Mesenchymal stem cell (in vitro differentiated cells and primary cell): ENCODE data around the gene GPA33.

ENCODE experiments used
- DNase-seq: peaks from one replicate; pipeline ENCODE4 v3.0.0-alpha.2; 2013
- H2AFZ ChIP-seq: one replicate; pipeline ENCODE4 v1.6.1; 2013; ENCODE audit warnings: low read depth, mild to moderate bottlenecking, control low read depth, inconsistent platforms, low read length, moderate library complexity
- H2AK5ac ChIP-seq: 2 replicates; pipeline ENCODE4 v1.6.1; 2013; ENCODE audit warnings: low read length, moderate library complexity, mild to moderate bottlenecking, inconsistent platforms; ENCODE audit not compliant: severe bottlenecking
- H2BK120ac ChIP-seq: one replicate; pipeline ENCODE4 v1.6.1; 2013; ENCODE audit warnings: low read depth, mild to moderate bottlenecking, inconsistent platforms, low read length, moderate library complexity
- H2BK12ac ChIP-seq, 2 experiments: one replicate each; pipeline ENCODE4 v1.6.1; 2013; ENCODE audit warnings: inconsistent platforms in 2 of 2, low read length in 2 of 2, mild to moderate bottlenecking in 2 of 2, moderate library complexity in 2 of 2, control low read depth in 1 of 2
- H2BK15ac ChIP-seq: one replicate; pipeline ENCODE4 v1.6.1; 2013; ENCODE audit warnings: mild to moderate bottlenecking, low read depth, inconsistent platforms; ENCODE audit not compliant: poor library complexity, severe bottlenecking
- H2BK5ac ChIP-seq: 2 replicates; pipeline ENCODE4 v1.6.1; 2013; ENCODE audit warnings: low read depth, mild to moderate bottlenecking, low read length, control low read depth, inconsistent platforms; ENCODE audit not compliant: poor library complexity, severe bottlenecking
- H3K14ac ChIP-seq, 2 experiments: one replicate each; pipeline ENCODE4 v1.6.1; 2013; ENCODE audit warnings: inconsistent platforms in 2 of 2, low read length in 2 of 2, control low read depth in 1 of 2, mild to moderate bottlenecking in 1 of 2, moderate library complexity in 1 of 2
- H3K18ac ChIP-seq, 2 experiments: one replicate each; pipeline ENCODE4 v1.6.1; 2013; ENCODE audit warnings: inconsistent platforms in 2 of 2, low read length in 2 of 2, control low read depth in 1 of 2, low read depth in 1 of 2, mild to moderate bottlenecking in 1 of 2
- H3K23ac ChIP-seq, 2 experiments: one replicate each; pipeline ENCODE4 v1.6.1; 2013; ENCODE audit warnings: inconsistent platforms in 2 of 2, low read length in 2 of 2, mild to moderate bottlenecking in 2 of 2, moderate library complexity in 2 of 2, control low read depth in 1 of 2
- H3K27ac ChIP-seq: 2 replicates; pipeline ENCODE4 v1.5.1; 2013; ENCODE audit warnings: mild to moderate bottlenecking, moderate library complexity, low read length, control low read depth, inconsistent platforms; ENCODE audit not compliant: poor library complexity, severe bottlenecking
- H3K27me3 ChIP-seq, 2 experiments: 2 replicates each; pipeline versions ENCODE4 v1.6.1 to v1.7.0; 2013; ENCODE audit warnings: low read length in 2 of 2, mild to moderate bottlenecking in 2 of 2, moderate library complexity in 2 of 2, control low read depth in 1 of 2, inconsistent platforms in 1 of 2; ENCODE audit not compliant: control insufficient read depth in 1 of 2, insufficient read depth in 1 of 2
- H3K36me3 ChIP-seq, 2 experiments: 2 replicates each; pipeline versions ENCODE4 v1.6.1 to v1.7.0; 2013; ENCODE audit warnings: low read length in 2 of 2, control low read depth in 1 of 2, inconsistent platforms in 1 of 2, low read depth in 1 of 2, mild to moderate bottlenecking in 1 of 2; ENCODE audit not compliant: insufficient read depth in 2 of 2, control insufficient read depth in 1 of 2
- H3K4ac ChIP-seq, 2 experiments: one replicate each; pipeline ENCODE4 v1.6.1; 2013; ENCODE audit warnings: inconsistent platforms in 2 of 2, low read length in 2 of 2, mild to moderate bottlenecking in 2 of 2, moderate library complexity in 2 of 2, control low read depth in 1 of 2, low read depth in 1 of 2
- H3K4me1 ChIP-seq: 2 replicates; pipeline ENCODE4 v1.6.1; 2013; ENCODE audit warnings: low read depth, low read length, control low read depth; ENCODE audit not compliant: control insufficient read depth, insufficient read depth
- H3K4me2 ChIP-seq: 2 replicates; pipeline ENCODE4 v1.6.1; 2013; ENCODE audit warnings: low read length, mild to moderate bottlenecking, inconsistent platforms; ENCODE audit not compliant: poor library complexity, severe bottlenecking
- H3K4me3 ChIP-seq, 2 experiments: 2 replicates each; pipeline versions ENCODE4 v1.5.1 to v1.7.0; 2013; ENCODE audit warnings: low read length in 2 of 2, mild to moderate bottlenecking in 2 of 2, control low read depth in 1 of 2, low read depth in 1 of 2; ENCODE audit not compliant: insufficient read depth in 1 of 2
- H3K79me1 ChIP-seq: replicated peaks from 2 replicates; pipeline ENCODE4 v1.6.1; 2013; ENCODE audit warnings: mild to moderate bottlenecking, control low read depth, low read length, inconsistent platforms; ENCODE audit not compliant: poor library complexity, severe bottlenecking
- H3K9ac ChIP-seq: 2 replicates; pipeline ENCODE4 v1.7.0; 2013; ENCODE audit warnings: mild to moderate bottlenecking, low read length, moderate library complexity
- H3K9me3 ChIP-seq: 2 replicates; pipeline ENCODE4 v1.7.0; 2013; ENCODE audit warnings: mild to moderate bottlenecking, low read length; ENCODE audit not compliant: control insufficient read depth
- H4K8ac ChIP-seq: one replicate; pipeline ENCODE4 v1.6.1; 2013; ENCODE audit warnings: inconsistent platforms, mild to moderate bottlenecking, low read length, moderate library complexity
- H4K91ac ChIP-seq: one replicate; pipeline ENCODE4 v1.6.1; 2013; ENCODE audit warnings: mild to moderate bottlenecking, low read length, inconsistent platforms
- WGBS: methylation state at CpG from one replicate; pipeline ENCODE4 v1.1.7; 2013; ENCODE audit warnings: mixed read lengths; 5-methylcytosine and 5-hydroxymethylcytosine counted together

GPA33 gene

GRCh38 chr1:167106119-167106461, 15.9 kb upstream of the GPA33 start:
- H3K4me3 ChIP-seq, result no peak overlapping the region
- H4K91ac ChIP-seq, result no peak overlapping the region
- H3K4me2 ChIP-seq, result no peak overlapping the region
- H3K36me3 ChIP-seq, result no peaks in the 10 kb centered on the region
- no peak overlapping the region for H3K27ac ChIP-seq
- H3K27me3 ChIP-seq, result peaks cover 0 to 36% of the 10 kb centered on the region in 2 experiments
- no peak overlapping the region for H4K8ac ChIP-seq
- H3K9ac ChIP-seq, result no peak overlapping the region
- H2AFZ ChIP-seq, result no peak overlapping the region
- no peak overlapping the region for H3K23ac ChIP-seq
- DNase-seq, result no peak
- H3K4ac ChIP-seq, result no peak overlapping the region
- H3K14ac ChIP-seq, result no peak overlapping the region
- no peaks in the 10 kb centered on the region for H3K9me3 ChIP-seq
- no peak overlapping the region for H3K18ac ChIP-seq
- WGBS, result 80% methylated on average over 3 of the region's 4 CpGs
- H3K79me1 ChIP-seq, result no peaks in the 10 kb centered on the region
- H3K4me1 ChIP-seq, result peaks cover 7% of the 10 kb centered on the region
- H2BK15ac ChIP-seq, result no peak overlapping the region
- H2BK12ac ChIP-seq, result no peak overlapping the region
- H2BK5ac ChIP-seq, result no peak overlapping the region
- no peak overlapping the region for H2BK120ac ChIP-seq
- no peak overlapping the region for H2AK5ac ChIP-seq

GRCh38 chr1:167105271-167106118, 15.3 kb upstream of the GPA33 start:
- WGBS, result 55% methylated on average over 11 of the region's 12 CpGs
- H3K14ac ChIP-seq, result no peak overlapping the region
- peak overlapping the region; percentile 79 for H2AK5ac ChIP-seq
- H3K4me1 ChIP-seq, result peaks cover 7% of the 10 kb centered on the region
- H2BK12ac ChIP-seq, result no peak overlapping the region
- H3K36me3 ChIP-seq, result no peaks in the 10 kb centered on the region
- H3K18ac ChIP-seq, result no peak overlapping the region
- H3K4ac ChIP-seq, result no peak overlapping the region
- H3K4me2 ChIP-seq, result no peak overlapping the region
- no peak overlapping the region for H3K27ac ChIP-seq
- H3K23ac ChIP-seq, result no peak overlapping the region
- H2BK15ac ChIP-seq, result no peak overlapping the region
- DNase-seq, result no peak
- no peak overlapping the region for H4K8ac ChIP-seq
- no peak overlapping the region for H2AFZ ChIP-seq
- no peak overlapping the region for H3K4me3 ChIP-seq
- no peaks in the 10 kb centered on the region for H3K9me3 ChIP-seq
- no peaks in the 10 kb centered on the region for H3K79me1 ChIP-seq
- no peak overlapping the region for H2BK5ac ChIP-seq
- H3K27me3 ChIP-seq, result peaks cover 0 to 36% of the 10 kb centered on the region in 2 experiments
- H2BK120ac ChIP-seq, result no peak overlapping the region
- no peak overlapping the region for H3K9ac ChIP-seq
- no peak overlapping the region for H4K91ac ChIP-seq

- Histone ChIP-seq H3K36me3 (no peaks in the 10 kb centered on the region), H4K8ac (no peak overlapping the region), H2BK120ac (no peak overlapping the region), H2BK5ac (no peak overlapping the region), H2AK5ac (no peak overlapping the region), H2AFZ (no peak overlapping the region), H3K4me3 (no peak overlapping the region), H3K27ac (no peak overlapping the region), H3K9me3 (no peaks in the 10 kb centered on the region), H3K27me3 (peaks cover 0 to 36% of the 10 kb centered on the region in 2 experiments), H3K18ac (no peak overlapping the region), H3K4me1 (peaks cover 7% of the 10 kb centered on the region), H2BK15ac (no peak overlapping the region), H2BK12ac (no peak overlapping the region), H3K9ac (no peak overlapping the region), H3K4me2 (no peak overlapping the region), H3K14ac (no peak overlapping the region), H3K4ac (no peak overlapping the region), H3K79me1 (no peaks in the 10 kb centered on the region), H3K23ac (no peak overlapping the region), H4K91ac (no peak overlapping the region)
- 81% methylated on average over 5 of the region's 6 CpGs for WGBS
- no peak for DNase-seq
These were observed 14.1 kb upstream of the GPA33 start for GRCh38 chr1:167104256-167104633.

- H3K4ac ChIP-seq, result no peak overlapping the region
- no peak overlapping the region for H2AK5ac ChIP-seq
- H3K27ac ChIP-seq, result no peak overlapping the region
- DNase-seq, result no peak
- no peaks in the 10 kb centered on the region for H3K79me1 ChIP-seq
- H3K4me3 ChIP-seq, result no peak overlapping the region
- no peaks in the 10 kb centered on the region for H3K9me3 ChIP-seq
- H3K27me3 ChIP-seq, result peaks cover 0 to 34% of the 10 kb centered on the region in 2 experiments
- H3K23ac ChIP-seq, result no peak overlapping the region
- no peak overlapping the region for H3K4me2 ChIP-seq
- H2AFZ ChIP-seq, result no peak overlapping the region
- H2BK12ac ChIP-seq, result no peak overlapping the region
- peaks cover 5% of the 10 kb centered on the region for H3K4me1 ChIP-seq
- H4K8ac ChIP-seq, result no peak overlapping the region
- no peaks in the 10 kb centered on the region for H3K36me3 ChIP-seq
- H4K91ac ChIP-seq, result no peak overlapping the region
- no peak overlapping the region for H3K9ac ChIP-seq
- H2BK120ac ChIP-seq, result no peak overlapping the region
- no peak overlapping the region for H2BK5ac ChIP-seq
- H3K14ac ChIP-seq, result no peak overlapping the region
- H2BK15ac ChIP-seq, result no peak overlapping the region
- no peak overlapping the region for H3K18ac ChIP-seq
- 86% methylated on average over 5 of the region's 5 CpGs for WGBS
These were observed 12.9 kb upstream of the GPA33 start for GRCh38 chr1:167102906-167103573.
